Keratinocyte (primary cell): ENCODE measurements around the gene IPMK. TPM values are rescaled to one million over a fixed set of nuclear protein-coding genes. Genes with fewer than 3 reads are reported as not detected.

Source experiments
- DNase-seq: peaks from one replicate; pipeline ENCODE4 v3.0.0-alpha.2; 2011; ENCODE audit warnings: low read depth, missing footprints, low spot score
- FAIRE-seq: peaks from 2 replicates; lab custom pipeline; 2011; peaks lifted over from hg19 to GRCh38; lab: Jason Lieb, UNC
- H2AFZ ChIP-seq: 2 replicates; pipeline ENCODE4 v1.6.0; 2012; ENCODE audit warnings: low read length, control low read depth, inconsistent platforms; ENCODE audit not compliant: control insufficient read depth
- H3K27ac ChIP-seq: 2 replicates; pipeline ENCODE4 v1.5.1; 2011; ENCODE audit warnings: low read length; ENCODE audit not compliant: control insufficient read depth, insufficient read depth
- H3K27me3 ChIP-seq: 3 replicates; pipeline ENCODE4 v1.6.0; 2011; ENCODE audit warnings: low read length; ENCODE audit not compliant: control insufficient read depth, insufficient read depth; ENCODE audit errors: extremely low read depth
- H3K36me3 ChIP-seq, 2 experiments: 2 replicates in 1 of 2; 3 replicates in 1 of 2; pipeline ENCODE4 v1.5.1; 2011; ENCODE audit warnings: low read length in 2 of 2, mild to moderate bottlenecking in 1 of 2; ENCODE audit not compliant: control insufficient read depth in 2 of 2, insufficient read depth in 2 of 2; ENCODE audit errors: extremely low read depth in 1 of 2
- H3K4me1 ChIP-seq: 3 replicates; pipeline ENCODE4 v1.5.1; 2011; ENCODE audit warnings: low read length; ENCODE audit not compliant: control insufficient read depth, insufficient read depth; ENCODE audit errors: extremely low read depth
- H3K4me2 ChIP-seq: 3 replicates; pipeline ENCODE4 v1.6.0; 2011; ENCODE audit warnings: low read depth, low read length; ENCODE audit not compliant: control insufficient read depth, insufficient read depth; ENCODE audit errors: extremely low read depth
- H3K4me3 ChIP-seq, 3 experiments: fragments of 200-600 bp in 1 of 3; sonication (generic) in 1 of 3; 2 replicates in 2 of 3; 3 replicates in 1 of 3; pipeline ENCODE4 v1.5.1; 2011 to 2016; ENCODE audit warnings: low read length in 3 of 3, mild to moderate bottlenecking in 3 of 3, control low read depth in 2 of 3, inconsistent platforms in 1 of 3, low read depth in 1 of 3, mixed read lengths in 1 of 3, mixed run types in 1 of 3, moderate library complexity in 1 of 3; ENCODE audit not compliant: control insufficient read depth in 2 of 3, insufficient read depth in 2 of 3; ENCODE audit errors: extremely low read depth in 1 of 3
- H3K79me2 ChIP-seq: 2 replicates; pipeline ENCODE4 v1.6.0; 2012; ENCODE audit warnings: low read length; ENCODE audit not compliant: control insufficient read depth, insufficient read depth
- H3K9ac ChIP-seq: 3 replicates; pipeline ENCODE4 v1.6.0; 2011; ENCODE audit warnings: low read length; ENCODE audit not compliant: control insufficient read depth, insufficient read depth; ENCODE audit errors: extremely low read depth
- H3K9me1 ChIP-seq: 3 replicates; pipeline ENCODE4 v1.6.0; 2011; ENCODE audit warnings: low read length; ENCODE audit not compliant: control insufficient read depth, insufficient read depth; ENCODE audit errors: extremely low read depth
- H3K9me3 ChIP-seq: 2 replicates; pipeline ENCODE4 v1.5.1; 2012; ENCODE audit warnings: low read depth, low read length; ENCODE audit not compliant: control insufficient read depth
- H4K20me1 ChIP-seq: 3 replicates; pipeline ENCODE4 v1.6.0; 2011; ENCODE audit warnings: low read length; ENCODE audit not compliant: control insufficient read depth, insufficient read depth; ENCODE audit errors: extremely low read depth
- EZH2 ChIP-seq: IDR thresholded peaks from one replicate; pipeline ENCODE4 v1.6.1; 2012; ENCODE audit warnings: inconsistent platforms, mild to moderate bottlenecking, low read length, moderate library complexity
- dilution Hi-C: fragments of 300-500 bp; cut with MboI; formaldehyde crosslinking; loops from one replicate; pipeline ENCODE4 v1.7.0; 2020; ENCODE audit warnings: low sequenced_read_pairs; ENCODE audit not compliant: extremely low pct_ligation_motif_present
- polyA plus RNA-seq, 5 experiments: library from polyadenylated mRNA; depleted of rRNA in 3 of 5; stranded (reverse) in 3 of 5; stranded (forward) in 1 of 5; unstranded in 1 of 5; fragments of >200 nt; gene quantifications; 1 replicate in 1 of 5; 2 replicates in 3 of 5; 3 replicates in 1 of 5; pipeline versions ENCODE4 v1.2.1 to v1.2.3, GENCODE V29; 2011 to 2012; ENCODE audit warnings: missing spikeins in 2 of 5, low read depth in 1 of 5, low replicate concordance in 1 of 5
- TF ChIP-seq, protein P1 (sequence below), 3 experiments: IDR thresholded peaks in 1 of 3; conservative IDR thresholded peaks in 1 of 3; optimal IDR thresholded peaks in 1 of 3; 2 replicates in 2 of 3; 3 replicates in 1 of 3; pipeline versions ENCODE3 to v1.5.1; 2011; ENCODE audit warnings: low read length in 3 of 3, mild to moderate bottlenecking in 3 of 3, moderate library complexity in 2 of 3, control low read depth in 1 of 3, inconsistent platforms in 1 of 3; ENCODE audit not compliant: insufficient read depth in 2 of 3; ENCODE audit errors: extremely low read depth in 1 of 3

The IPMK gene
- polyA plus RNA-seq, 1 donor (not counting 4 experiments of a cell fraction or from before 2014, with no cell fraction given), result 4.5 TPM

DNA sequence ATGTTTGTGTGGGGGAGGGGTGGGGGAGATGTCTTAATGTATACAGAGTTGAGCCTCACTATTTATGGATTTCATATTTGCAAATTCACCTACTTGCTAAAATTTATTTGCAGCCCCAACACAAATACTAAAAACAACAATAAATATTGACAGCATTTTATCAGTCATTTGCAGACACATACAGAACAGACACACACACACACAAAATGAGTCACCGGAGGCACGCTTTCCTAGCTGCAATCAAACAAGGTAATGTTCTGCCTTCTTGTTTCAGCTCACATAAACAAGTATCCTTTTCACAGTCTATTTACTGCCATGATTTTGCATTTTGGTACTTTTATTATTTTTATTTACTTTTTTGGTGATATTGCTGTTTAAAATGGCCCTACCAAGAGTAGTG is 88.5 kb downstream of the IPMK start:
- Histone ChIP-seq H3K9me1 (no peaks in the 10 kb centered on the region), H3K4me1 (peaks cover 26% of the 10 kb centered on the region), H3K27me3 (no peaks in the 10 kb centered on the region), H3K4me3 (no peak overlapping the region), H3K9ac (no peak overlapping the region), H3K9me3 (no peaks in the 10 kb centered on the region), H3K79me2 (no peaks in the 10 kb centered on the region), H3K27ac (no peak overlapping the region), H3K4me2 (no peak overlapping the region), H4K20me1 (no peaks in the 10 kb centered on the region), H2AFZ (no peak overlapping the region), H3K36me3 (no peaks in the 10 kb centered on the region)
- dilution Hi-C loops, result no loop called here
- no peak for DNase-seq
- FAIRE-seq, result peak; percentile 52
- TF ChIP-seq EZH2, result no peak
- TF ChIP-seq, protein P1, sequence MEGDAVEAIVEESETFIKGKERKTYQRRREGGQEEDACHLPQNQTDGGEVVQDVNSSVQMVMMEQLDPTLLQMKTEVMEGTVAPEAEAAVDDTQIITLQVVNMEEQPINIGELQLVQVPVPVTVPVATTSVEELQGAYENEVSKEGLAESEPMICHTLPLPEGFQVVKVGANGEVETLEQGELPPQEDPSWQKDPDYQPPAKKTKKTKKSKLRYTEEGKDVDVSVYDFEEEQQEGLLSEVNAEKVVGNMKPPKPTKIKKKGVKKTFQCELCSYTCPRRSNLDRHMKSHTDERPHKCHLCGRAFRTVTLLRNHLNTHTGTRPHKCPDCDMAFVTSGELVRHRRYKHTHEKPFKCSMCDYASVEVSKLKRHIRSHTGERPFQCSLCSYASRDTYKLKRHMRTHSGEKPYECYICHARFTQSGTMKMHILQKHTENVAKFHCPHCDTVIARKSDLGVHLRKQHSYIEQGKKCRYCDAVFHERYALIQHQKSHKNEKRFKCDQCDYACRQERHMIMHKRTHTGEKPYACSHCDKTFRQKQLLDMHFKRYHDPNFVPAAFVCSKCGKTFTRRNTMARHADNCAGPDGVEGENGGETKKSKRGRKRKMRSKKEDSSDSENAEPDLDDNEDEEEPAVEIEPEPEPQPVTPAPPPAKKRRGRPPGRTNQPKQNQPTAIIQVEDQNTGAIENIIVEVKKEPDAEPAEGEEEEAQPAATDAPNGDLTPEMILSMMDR (optimal IDR thresholded peaks at IDR 0.05 in 1 of 3, IDR thresholded peaks at IDR 0.05 in 1 of 3, conservative IDR thresholded peaks at IDR 0.05 in 1 of 3; ENCODE audit: extremely low read depth in 1 of 3, insufficient read depth in 2 of 3, low read length in 3 of 3), result no peak

DNA sequence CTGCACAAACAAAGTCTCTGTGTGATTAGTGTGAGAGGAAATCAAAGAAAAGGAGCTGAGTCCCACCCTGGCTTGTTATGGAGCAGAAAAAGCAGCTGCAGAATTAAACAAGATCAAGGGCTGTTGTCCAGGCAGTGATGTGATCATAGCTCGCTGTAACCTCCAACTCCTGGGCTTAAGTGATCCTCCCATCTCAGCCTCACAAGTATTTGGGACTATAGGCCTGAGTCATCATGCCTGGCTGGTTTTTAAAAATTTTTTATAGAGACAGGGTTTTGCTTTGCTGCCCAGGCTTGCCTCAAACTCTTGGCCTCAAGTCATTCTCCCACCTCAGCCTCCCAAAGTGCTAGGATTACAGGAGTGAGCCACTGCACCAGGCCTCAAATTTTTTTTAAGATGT is 88.9 kb downstream of the IPMK start:
- Histone ChIP-seq H3K9me1 (no peaks in the 10 kb centered on the region), H3K9me3 (no peaks in the 10 kb centered on the region), H3K4me2 (no peak overlapping the region), H3K4me3 (no peak overlapping the region), H4K20me1 (no peaks in the 10 kb centered on the region), H3K36me3 (no peaks in the 10 kb centered on the region), H3K27me3 (no peaks in the 10 kb centered on the region), H2AFZ (no peak overlapping the region), H3K4me1 (peaks cover 26% of the 10 kb centered on the region), H3K79me2 (no peaks in the 10 kb centered on the region), H3K9ac (no peak overlapping the region), H3K27ac (no peak overlapping the region)
- TF ChIP-seq, protein P1 (optimal IDR thresholded peaks at IDR 0.05 in 1 of 3, IDR thresholded peaks at IDR 0.05 in 1 of 3, conservative IDR thresholded peaks at IDR 0.05 in 1 of 3; ENCODE audit: extremely low read depth in 1 of 3, insufficient read depth in 2 of 3, low read length in 3 of 3), result no peak
- no peak for TF ChIP-seq EZH2
- dilution Hi-C loops, result no loop called here
- no peak for DNase-seq
- FAIRE-seq, result peak; percentile 51
